Gastroesophageal sphincter (tissue), 3 donors: ENCODE results near the gene PAQR6.

Experiments used
- EP300 ChIP-seq: sonication (generic); formaldehyde crosslinking; IDR thresholded peaks from one replicate; pipeline ENCODE4 v1.6.1; 2017; ENCODE audit warnings: antibody characterized with exemption, mild to moderate bottlenecking
- POLR2A ChIP-seq, 2 donors: fragments of 450-650 bp; IDR thresholded peaks; one replicate each; pipeline ENCODE4 v1.6.1; 2017; ENCODE audit warnings: antibody characterized with exemption in 2 of 2, mild to moderate bottlenecking in 2 of 2, moderate library complexity in 1 of 2
- POLR2AphosphoS5 ChIP-seq: sonication (generic); formaldehyde crosslinking; IDR thresholded peaks from one replicate; pipeline ENCODE4 v1.6.1; 2017; ENCODE audit warnings: antibody characterized with exemption
- TF ChIP-seq, protein P1 (sequence below), 4 experiments: fragments of 200-600 bp in 2 of 4; fragments of 450-650 bp in 2 of 4; sonication (generic) in 1 of 4; IDR thresholded peaks; one replicate each; pipeline ENCODE4 v1.5.1; 2017 to 2019; ENCODE audit warnings: antibody characterized with exemption in 4 of 4, mild to moderate bottlenecking in 2 of 4, moderate library complexity in 2 of 4

DNA sequence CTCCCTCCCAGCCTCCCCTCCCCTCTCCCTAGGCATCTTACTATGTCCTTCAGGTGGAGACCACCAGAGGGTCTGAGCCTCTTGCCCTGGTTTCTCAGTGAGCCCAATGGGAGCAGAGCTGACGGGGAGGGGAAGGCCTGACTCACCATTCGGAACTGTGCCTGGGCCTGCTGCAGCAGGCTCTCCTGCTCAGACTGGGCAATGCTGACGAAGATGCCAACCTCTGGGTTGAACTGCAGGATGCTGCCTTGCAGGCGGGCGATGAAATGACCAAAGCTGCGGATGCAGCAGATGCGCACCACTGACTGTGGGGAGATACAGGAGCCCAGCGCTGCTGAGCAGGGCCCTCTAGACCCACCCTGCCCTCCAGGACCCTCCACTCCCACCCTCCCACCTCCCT is 11.0 kb upstream of the PAQR6 start:
- TF ChIP-seq, protein P1, sequence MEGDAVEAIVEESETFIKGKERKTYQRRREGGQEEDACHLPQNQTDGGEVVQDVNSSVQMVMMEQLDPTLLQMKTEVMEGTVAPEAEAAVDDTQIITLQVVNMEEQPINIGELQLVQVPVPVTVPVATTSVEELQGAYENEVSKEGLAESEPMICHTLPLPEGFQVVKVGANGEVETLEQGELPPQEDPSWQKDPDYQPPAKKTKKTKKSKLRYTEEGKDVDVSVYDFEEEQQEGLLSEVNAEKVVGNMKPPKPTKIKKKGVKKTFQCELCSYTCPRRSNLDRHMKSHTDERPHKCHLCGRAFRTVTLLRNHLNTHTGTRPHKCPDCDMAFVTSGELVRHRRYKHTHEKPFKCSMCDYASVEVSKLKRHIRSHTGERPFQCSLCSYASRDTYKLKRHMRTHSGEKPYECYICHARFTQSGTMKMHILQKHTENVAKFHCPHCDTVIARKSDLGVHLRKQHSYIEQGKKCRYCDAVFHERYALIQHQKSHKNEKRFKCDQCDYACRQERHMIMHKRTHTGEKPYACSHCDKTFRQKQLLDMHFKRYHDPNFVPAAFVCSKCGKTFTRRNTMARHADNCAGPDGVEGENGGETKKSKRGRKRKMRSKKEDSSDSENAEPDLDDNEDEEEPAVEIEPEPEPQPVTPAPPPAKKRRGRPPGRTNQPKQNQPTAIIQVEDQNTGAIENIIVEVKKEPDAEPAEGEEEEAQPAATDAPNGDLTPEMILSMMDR (IDR thresholded peaks at IDR 0.05): no peak
- TF ChIP-seq POLR2A (IDR thresholded peaks at IDR 0.05) (no peak), POLR2AphosphoS5 (no peak), EP300 (no peak)
